ENCODE data around the gene LHFPL3. TPM values are rescaled to one million over a fixed set of nuclear protein-coding genes. Genes with fewer than 3 reads are reported as not detected.

The LHFPL3 gene
- total and polyA plus RNA-seq, 9 of the 15 experiments (the other 6 are each of a cell fraction or from before 2014, with no cell fraction given): 0.21 to 0.52 TPM; not detected in 7

- 0% methylated on average over 1 of the region's 1 CpG for WGBS (ENCODE audit: insufficient coverage, low coverage, missing lambda C conversion rate)
- Histone ChIP-seq H3K4me2 (ENCODE audit: insufficient read depth, low read length) (no peak overlapping the region), H2AFZ (ENCODE audit: low read depth, low read length) (no peak overlapping the region), H3K27me3 (ENCODE audit: control insufficient read depth in 2 of 2, insufficient read depth in 2 of 2, low read length in 2 of 2) (peaks cover 2 to 3% of the 10 kb centered on the region in 2 experiments; a peak in 1 of 5 replicates), H3K36me3 (ENCODE audit: control insufficient read depth, insufficient read depth, low read length) (no peaks in the 10 kb centered on the region), H3K4me3 (no peak overlapping the region), H3K27ac (ENCODE audit: extremely low read depth, low read depth, low read length) (no peak overlapping the region), H3K9me3 (replicated peaks; ENCODE audit: control insufficient read depth, insufficient read depth, low read depth, low read length) (no peaks in the 10 kb centered on the region), H3K9me1 (ENCODE audit: control insufficient read depth, insufficient read depth, low read length) (no peaks in the 10 kb centered on the region), H3K4me1 (replicated peaks in 1 of 2; ENCODE audit: control insufficient read depth in 2 of 2, insufficient read depth in 2 of 2, low read length in 2 of 2) (no peaks in the 10 kb centered on the region), H3K79me2 (ENCODE audit: control insufficient read depth, insufficient read depth, low read length) (no peaks in the 10 kb centered on the region), H4K20me1 (replicated peaks; ENCODE audit: control insufficient read depth, insufficient read depth, low read length) (no peaks in the 10 kb centered on the region), H3K9ac (ENCODE audit: insufficient read depth in 1 of 2, low read depth in 2 of 2, low read length in 2 of 2) (no peak overlapping the region)
- in situ Hi-C loops (cut with MboI) (no loop called here), intact Hi-C loops (cut with micrococcal nuclease) (no loop called here)
- ATAC-seq (no peak), DNase-seq (ENCODE audit: extremely low read depth in 1 of 4, low spot score in 3 of 4) (no peak), FAIRE-seq (no peak)
- no peak for TF ChIP-seq JUNB (CRISPR knock-in tag; conservative IDR thresholded peaks at IDR 0.05)
- no peak for TF ChIP-seq MAFK (IDR thresholded peaks at IDR 0.05; ENCODE audit: low read length)
- no peak for TF ChIP-seq NCOA2 (IDR thresholded peaks at IDR 0.05; ENCODE audit: partially characterized antibody in 2 of 2)
- no peak for TF ChIP-seq MAZ (CRISPR knock-in tag; conservative IDR thresholded peaks at IDR 0.05 in 1 of 2, IDR thresholded peaks at IDR 0.05 in 1 of 2)
- no peak for TF ChIP-seq TEAD2 (tag; IDR thresholded peaks at IDR 0.05)
- TF ChIP-seq ZNF609 (CRISPR knock-in tag; IDR thresholded peaks at IDR 0.05; ENCODE audit: borderline replicate concordance): no peak
- TF ChIP-seq SRSF1 (IDR thresholded peaks at IDR 0.05; ENCODE audit: low read depth, low read length): no peak
- no peak for TF ChIP-seq CTCF (IDR thresholded peaks at IDR 0.05 in 2 of 3, conservative IDR thresholded peaks at IDR 0.05 in 1 of 3; ENCODE audit: insufficient read depth in 2 of 3, low read depth in 1 of 3, low read length in 3 of 3)
- no peak for TF ChIP-seq RBM15 (IDR thresholded peaks at IDR 0.05; ENCODE audit: insufficient read depth, low read length)
- no peak for TF ChIP-seq STAT5A (IDR thresholded peaks at IDR 0.05; ENCODE audit: borderline replicate concordance, low read length)
- no peak for TF ChIP-seq SNRNP70 (optimal IDR thresholded peaks at IDR 0.05; ENCODE audit: low read depth, low read length)
- no peak for TF ChIP-seq ZNF507 (tag; conservative IDR thresholded peaks at IDR 0.05)
- ChIA-PET POLR2A (interaction anchor here (0.5 to 0.6 kb wide), 2 partner anchors 1263 to 1584 kb away, joined by 3 read pairs; no protein-coding TSS in a partner anchor), CTCF (ENCODE audit: low intra/inter-chr PET ratio) (no interaction called here)
- BruUV-seq (replicated peaks): no TSS peak
Observed at GRCh38 chr7:104686286-104686685, 357.9 kb downstream of the LHFPL3 start.

Measured in K562 (cell line).